ENCODE data around the gene FARS2. TPM values are rescaled to one million over a fixed set of nuclear protein-coding genes. Genes with fewer than 3 reads are reported as not detected.

FARS2 gene
- total RNA-seq, 1 experiment from 2014 or later, result 13.8 TPM

GRCh38 chr6:5670811-5671561 is 409.7 kb downstream of the FARS2 start:
- Histone ChIP-seq H3K27me3 (ENCODE audit: insufficient read depth, low read length) (no peaks in the 10 kb centered on the region), H3K4me3 (replicated peaks in 1 of 2; ENCODE audit: low read depth in 1 of 2, low read length in 2 of 2) (no peak overlapping the region), H3K4me1 (ENCODE audit: control insufficient read depth in 1 of 2, insufficient read depth in 2 of 2, low read length in 2 of 2) (no peaks in the 10 kb centered on the region), H3K36me3 (ENCODE audit: control insufficient read depth in 1 of 2, insufficient read depth in 2 of 2, low read length in 2 of 2) (no peaks in the 10 kb centered on the region), H2AFZ (ENCODE audit: low read depth, low read length, poor library complexity, severe bottlenecking) (no peak overlapping the region), H4K20me1 (ENCODE audit: insufficient read depth) (0 out of 2 replicates have a peak, but pooled peaks cover 4% of the 10 kb centered on the region), H3K4me2 (ENCODE audit: low read length) (no peak overlapping the region), H3K27ac (ENCODE audit: low read depth, low read length) (no peak overlapping the region), H3K9ac (ENCODE audit: low read length) (no peak overlapping the region), H3K9me3 (ENCODE audit: control insufficient read depth in 1 of 2, insufficient read depth in 1 of 2, low read depth in 1 of 2, low read length in 2 of 2) (no peaks in the 10 kb centered on the region), H3K79me2 (ENCODE audit: insufficient read depth, low read length) (no peaks in the 10 kb centered on the region), H3K9me2 (ENCODE audit: insufficient read depth) (no peaks in the 10 kb centered on the region)
- RAD21 ChIA-PET (ENCODE audit: low non-redundant PET in 1 of 2, low total read pairs in 2 of 2, uncharacterized antibody in 2 of 2, unreplicated experiment in 2 of 2), result no interaction called here
- DNase-seq (ENCODE audit: low read depth, low spot score), result no peak
- TF ChIP-seq ZNF274 (IDR thresholded peaks at IDR 0.05; ENCODE audit: low read depth, low read length) (no peak), ZBTB33 (IDR thresholded peaks at IDR 0.05; ENCODE audit: extremely low read depth, insufficient replicate concordance, low read length) (no peak), EGR1 (IDR thresholded peaks at IDR 0.05; ENCODE audit: low read depth) (no peak), ELF1 (IDR thresholded peaks at IDR 0.05; ENCODE audit: borderline replicate concordance, low read depth) (no peak), JUND (IDR thresholded peaks at IDR 0.05) (no peak), POLR2AphosphoS5 (IDR thresholded peaks at IDR 0.05; ENCODE audit: low read depth, low read length) (no peak), ZFX (IDR thresholded peaks at IDR 0.05) (no peak), SIN3A (IDR thresholded peaks at IDR 0.05; ENCODE audit: low read depth) (no peak), MAX (IDR thresholded peaks at IDR 0.05) (no peak), REST (IDR thresholded peaks at IDR 0.05; ENCODE audit: low read depth) (no peak), POLR2A (IDR thresholded peaks at IDR 0.05; ENCODE audit: borderline replicate concordance, extremely low read depth, insufficient read depth, insufficient read length) (no peak), FOSL1 (IDR thresholded peaks at IDR 0.05; ENCODE audit: low read depth) (no peak), CBX3 (IDR thresholded peaks at IDR 0.05; ENCODE audit: low read depth) (no peak), YY1 (IDR thresholded peaks at IDR 0.05; ENCODE audit: extremely low read depth, insufficient replicate concordance, low read depth, low read length) (no peak)
- POLR2A ChIA-PET, result no interaction called here
- BruUV-seq (replicated peaks), result no TSS peak
- no peak for ATAC-seq
- CTCF ChIA-PET, result interaction anchor here (2.0 kb wide), 1 partner anchor 200 kb away, joined by 10 read pairs; no protein-coding TSS in a partner anchor
- intact Hi-C loops (cut with micrococcal nuclease), result no loop called here

Measured in HCT116 (cell line).